IMR-90 (cell line): ENCODE data around the gene GPX3. TPM values are rescaled to one million over a fixed set of nuclear protein-coding genes. Genes with fewer than 3 reads are reported as not detected.

Experiments
- ATAC-seq: fragments of 200-7000 bp; cut with Tn5 transposase; 2 replicates; pipeline ENCODE4 v1.9.1; 2020; ENCODE audit warnings: low read depth, mild to moderate bottlenecking, moderate library complexity
- BruUV-seq: library from RNA; stranded (reverse); fragments of 400-500 nt; replicated peaks from 2 replicates; lab custom pipeline; 2021; lab: Mats Ljungman, UMichigan
- CTCF ChIA-PET: fragments of 300-600 bp; formaldehyde crosslinking; extraction: SDS; loops from one replicate; lab custom pipeline; 2021; ENCODE audit warnings: antibody characterized with exemption; lab: Yijun Ruan, JAX
- POLR2A ChIA-PET: fragments of 300-600 bp; sonication (Branson Sonifier 250); formaldehyde crosslinking; loops from one replicate; lab custom pipeline; 2022; ENCODE audit warnings: antibody characterized with exemption; ENCODE audit not compliant: unreplicated experiment; lab: Charles Lee
- DNase-seq: peaks from one replicate; pipeline ENCODE4 v3.0.0; 2013
- H2AFZ ChIP-seq: replicated peaks from 2 replicates; pipeline ENCODE3; 2013; ENCODE audit warnings: low read length, mild to moderate bottlenecking; ENCODE audit not compliant: poor library complexity
- H2AK5ac ChIP-seq: 2 replicates; pipeline ENCODE4 v1.6.1; 2013; ENCODE audit warnings: low read depth, low read length, inconsistent platforms
- H2AK9ac ChIP-seq: replicated peaks from 2 replicates; pipeline ENCODE3; 2013; ENCODE audit warnings: mild to moderate bottlenecking, low read depth, low read length, moderate library complexity; ENCODE audit not compliant: poor library complexity
- H2BK120ac ChIP-seq: 2 replicates; pipeline ENCODE4 v1.6.1; 2013; ENCODE audit warnings: low read depth, low read length, inconsistent platforms
- H2BK15ac ChIP-seq: 3 replicates; pipeline ENCODE4 v1.6.1; 2013; ENCODE audit warnings: low read depth, low read length, inconsistent platforms
- H2BK20ac ChIP-seq: 2 replicates; pipeline ENCODE4 v1.6.1; 2013; ENCODE audit warnings: low read depth, mild to moderate bottlenecking, inconsistent platforms, low read length, moderate library complexity
- H2BK5ac ChIP-seq: 2 replicates; pipeline ENCODE4 v1.6.1; 2013; ENCODE audit warnings: mild to moderate bottlenecking, low read depth, low read length, inconsistent platforms; ENCODE audit not compliant: poor library complexity, severe bottlenecking
- H3K14ac ChIP-seq: replicated peaks from 2 replicates; pipeline ENCODE4 v1.6.1; 2013; ENCODE audit warnings: low read depth, low read length, inconsistent platforms
- H3K18ac ChIP-seq: 2 replicates; pipeline ENCODE4 v1.6.1; 2013; ENCODE audit warnings: low read depth, low read length, control low read depth
- H3K23ac ChIP-seq: 2 replicates; pipeline ENCODE4 v1.6.1; 2013; ENCODE audit warnings: low read depth, low read length, inconsistent platforms
- H3K27ac ChIP-seq: 2 replicates; pipeline ENCODE4 v1.5.1; 2013; ENCODE audit warnings: mild to moderate bottlenecking, control low read depth, low read length; ENCODE audit not compliant: insufficient read depth
- H3K27me3 ChIP-seq: 2 replicates; pipeline ENCODE4 v1.6.1; 2013; ENCODE audit warnings: low read length; ENCODE audit not compliant: control insufficient read depth, insufficient read depth
- H3K36me3 ChIP-seq: 2 replicates; pipeline ENCODE4 v1.6.1; 2013; ENCODE audit warnings: low read length, mixed read lengths; ENCODE audit not compliant: control insufficient read depth, insufficient read depth
- H3K4ac ChIP-seq: 2 replicates; pipeline ENCODE4 v1.6.1; 2013; ENCODE audit warnings: low read depth, low read length, inconsistent platforms
- H3K4me1 ChIP-seq: 2 replicates; pipeline ENCODE4 v1.6.1; 2013; ENCODE audit warnings: low read length, mixed read lengths; ENCODE audit not compliant: control insufficient read depth, insufficient read depth
- H3K4me2 ChIP-seq: 2 replicates; pipeline ENCODE4 v1.6.1; 2013; ENCODE audit warnings: low read depth, mild to moderate bottlenecking, control low read depth, low read length, moderate library complexity
- H3K4me3 ChIP-seq: 2 replicates; pipeline ENCODE4 v1.5.1; 2013; ENCODE audit warnings: low read depth, mild to moderate bottlenecking, control low read depth, low read length, moderate library complexity; ENCODE audit not compliant: insufficient read depth
- H3K56ac ChIP-seq: 2 replicates; pipeline ENCODE4 v1.6.1; 2013; ENCODE audit warnings: low read length, inconsistent platforms; ENCODE audit not compliant: insufficient read depth; ENCODE audit errors: extremely low read depth
- H3K79me1 ChIP-seq, 2 experiments: 2 replicates each; pipeline ENCODE4 v1.6.1; 2013; ENCODE audit warnings: low read length in 2 of 2, inconsistent platforms in 1 of 2, low read depth in 1 of 2
- H3K9ac ChIP-seq: 2 replicates; pipeline ENCODE4 v1.6.1; 2013; ENCODE audit warnings: low read depth, low read length, control low read depth
- H3K9me1 ChIP-seq: 2 replicates; pipeline ENCODE4 v1.6.1; 2013; ENCODE audit warnings: low read length, inconsistent platforms; ENCODE audit not compliant: insufficient read depth
- H3K9me3 ChIP-seq: 2 replicates; pipeline ENCODE4 v1.6.1; 2013; ENCODE audit warnings: low read length; ENCODE audit not compliant: control insufficient read depth, insufficient read depth
- H4K20me1 ChIP-seq: 2 replicates; pipeline ENCODE4 v1.6.1; 2013; ENCODE audit warnings: low read length, inconsistent platforms; ENCODE audit not compliant: insufficient read depth
- H4K5ac ChIP-seq: 2 replicates; pipeline ENCODE4 v1.6.1; 2013; ENCODE audit warnings: mild to moderate bottlenecking, low read depth, low read length, control low read depth
- H4K8ac ChIP-seq, 2 experiments: 2 replicates each; pipeline ENCODE4 v1.6.1; 2013; ENCODE audit warnings: low read depth in 2 of 2, low read length in 2 of 2, control low read depth in 1 of 2, inconsistent platforms in 1 of 2
- H4K91ac ChIP-seq: 2 replicates; pipeline ENCODE4 v1.6.1; 2013; ENCODE audit warnings: low read depth, low read length, inconsistent platforms; ENCODE audit not compliant: insufficient read depth
- BHLHE40 ChIP-seq: fragments of 150-350 bp; IDR thresholded peaks from 2 replicates; pipeline ENCODE4 v1.6.1; 2016; ENCODE audit warnings: mild to moderate bottlenecking, low read depth, low read length
- FOS ChIP-seq: fragments of 150-350 bp; IDR thresholded peaks from 2 replicates; pipeline ENCODE4 v1.6.1; 2016; ENCODE audit warnings: low read depth, low read length
- RCOR1 ChIP-seq: IDR thresholded peaks from 2 replicates; pipeline ENCODE4 v1.6.1; 2012; ENCODE audit warnings: mild to moderate bottlenecking, low read length, improper control_type of control experiment; ENCODE audit not compliant: insufficient replicate concordance
- WGBS, 2 experiments: methylation state at CpG; one replicate each; pipeline versions ENCODE4 v1.1.5 to v1.1.7; 2013; ENCODE audit warnings: missing lambda C conversion rate in 2 of 2; ENCODE audit not compliant: insufficient read length in 1 of 2; ENCODE audit errors: extremely low coverage in 2 of 2; 5-methylcytosine and 5-hydroxymethylcytosine counted together
- dilution Hi-C: fragments of 300-500 bp; cut with HindIII; formaldehyde crosslinking; loops from one replicate; pipeline ENCODE4 v1.14.3; 2018; ENCODE audit warnings: low sequenced_read_pairs; ENCODE audit not compliant: unreplicated experiment
- in situ Hi-C: fragments of 300-500 bp; cut with MboI; formaldehyde crosslinking; loops from 3 replicates; pipeline ENCODE4 v1.14.3; 2019; ENCODE audit warnings: low sequenced_read_pairs, inconsistent platforms, mixed read lengths
- intact Hi-C: fragments of 100-400 bp; cut with micrococcal nuclease; formaldehyde crosslinking; loops from 2 replicates; pipeline ENCODE4 v1.10.0; 2022
- polyA plus RNA-seq, 3 experiments: library from polyadenylated mRNA; depleted of rRNA; stranded (reverse); fragments of >200 nt; gene quantifications; 2 replicates each; pipeline ENCODE4 v1.2.3, GENCODE V29; 2012; ENCODE audit warnings: low replicate concordance in 1 of 3
- total RNA-seq: library from RNA; depleted of rRNA; stranded (reverse); fragments of >200 nt; gene quantifications from 2 replicates; pipeline ENCODE4 v1.2.3, GENCODE V29; 2012
- TF ChIP-seq, protein P1 (sequence below): fragments of 150-350 bp; IDR thresholded peaks from 2 replicates; pipeline ENCODE4 v1.6.1; 2017; ENCODE audit warnings: mild to moderate bottlenecking, antibody characterized with exemption, low read length, low read depth

GPX3 gene
- total and polyA plus RNA-seq, 2 of the 4 experiments (the other 2 are of a cell fraction), result 0.36 to 1.0 TPM

DNA sequence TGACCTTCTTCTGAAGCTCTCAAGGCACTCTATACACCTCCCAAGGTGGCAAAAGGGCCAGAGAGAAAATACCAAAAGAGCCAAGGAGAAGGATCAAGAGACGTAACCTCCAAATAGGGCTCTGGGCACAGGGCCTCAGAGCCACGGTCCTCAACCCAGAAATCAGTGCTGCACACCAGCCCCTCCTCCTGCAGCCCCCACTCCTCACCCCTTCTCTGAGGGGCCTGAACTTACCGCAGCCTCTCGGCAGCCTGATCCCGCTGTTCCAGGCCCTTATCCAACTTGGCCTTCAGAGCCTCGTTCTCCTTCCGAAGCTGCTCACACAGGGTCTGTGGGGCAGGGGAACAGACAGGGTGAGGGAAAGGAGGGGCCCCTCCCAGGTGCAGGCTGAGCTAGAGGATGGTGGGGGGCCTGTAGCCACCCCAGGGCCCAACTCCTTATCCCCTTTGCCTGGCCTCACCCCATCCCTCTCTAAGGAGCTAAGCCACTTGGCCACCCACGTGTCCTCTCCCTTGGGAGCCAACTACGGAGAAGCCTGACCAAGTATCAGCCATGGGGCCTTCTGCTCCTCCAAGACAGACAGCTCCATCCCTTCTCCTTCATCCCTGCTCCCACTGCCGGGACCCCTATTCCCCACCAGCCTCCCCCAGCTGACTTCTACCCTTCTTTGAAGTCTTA is 31.7 kb downstream of the GPX3 start:
- intact Hi-C loops, result loop anchor here (1.0 to 2.0 kb wide), 4 partner anchors 49 to 187 kb away; no protein-coding TSS in a partner anchor
- Histone ChIP-seq H3K9me3 (no peaks in the 10 kb centered on the region), H3K9me1 (peaks cover 3% of the 10 kb centered on the region), H3K4me3 (no peak overlapping the region), H2BK20ac (no peak overlapping the region), H4K20me1 (peaks cover 10% of the 10 kb centered on the region), H3K36me3 (peaks cover 53% of the 10 kb centered on the region), H3K4me1 (peaks cover 6% of the 10 kb centered on the region; the same call in 1 of the 2 replicates), H3K9ac (no peak overlapping the region), H2BK120ac (no peak overlapping the region), H3K56ac (no peak overlapping the region), H2AFZ (peak overlapping the region; percentile 16), H2BK5ac (no peak overlapping the region), H3K18ac (no peak overlapping the region), H3K23ac (no peak overlapping the region), H3K4ac (0 out of 2 replicates have a peak overlapping the region, but pooled peaks have one; percentile 1), H3K79me1 (peaks cover 11 to 50% of the 10 kb centered on the region in 2 experiments), H3K14ac (no peak overlapping the region), H3K27me3 (no peaks in the 10 kb centered on the region), H2AK9ac (peak overlapping the region; percentile 46), H3K4me2 (no peak overlapping the region), H3K27ac (no peak overlapping the region), H4K5ac (no peak overlapping the region), H2AK5ac (no peak overlapping the region), H4K91ac (no peak overlapping the region), H4K8ac (no peak overlapping the region), H2BK15ac (no peak overlapping the region)
- in situ Hi-C loops, result loop anchor here (5.0 kb wide), 1 partner anchor 65 kb away; no protein-coding TSS in a partner anchor
- 78% methylated on average over 1 of the region's 10 CpGs; no CpG with 5 or more reads in 1 of the 2 experiments for WGBS, 2 experiments
- ChIA-PET POLR2A (interaction anchor here (1.1 kb wide), 1 partner anchor 111 kb away, joined by 3 read pairs; no protein-coding TSS in a partner anchor), CTCF (interaction anchor here (0.6 to 4.0 kb wide), 18 partner anchors 8 to 114 kb away, joined by 3 to 61 read pairs (median 4); partner anchors contain the start of gene TNIP1)
- TF ChIP-seq BHLHE40 (no peak), RCOR1 (no peak), FOS (no peak)
- TF ChIP-seq, protein P1, sequence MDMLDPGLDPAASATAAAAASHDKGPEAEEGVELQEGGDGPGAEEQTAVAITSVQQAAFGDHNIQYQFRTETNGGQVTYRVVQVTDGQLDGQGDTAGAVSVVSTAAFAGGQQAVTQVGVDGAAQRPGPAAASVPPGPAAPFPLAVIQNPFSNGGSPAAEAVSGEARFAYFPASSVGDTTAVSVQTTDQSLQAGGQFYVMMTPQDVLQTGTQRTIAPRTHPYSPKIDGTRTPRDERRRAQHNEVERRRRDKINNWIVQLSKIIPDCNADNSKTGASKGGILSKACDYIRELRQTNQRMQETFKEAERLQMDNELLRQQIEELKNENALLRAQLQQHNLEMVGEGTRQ, result no peak
- dilution Hi-C loops, result no loop called here
- no TSS peak for BruUV-seq
- no peak for DNase-seq
- ATAC-seq, result no peak
